IPS-18c (cell line): Measurements from ENCODE around the gene RSL1D1.
"Not testable (repeated sequence)": the region's sequence is repeated elsewhere in the genome, so short reads cannot be mapped to it uniquely, and the experiment has no call there.

ENCODE experiments used
- H3K4me3 ChIP-seq: 2 replicates; pipeline ENCODE4 v1.7.0; 2013; ENCODE audit warnings: low read depth, mild to moderate bottlenecking, low read length, moderate library complexity; ENCODE audit not compliant: insufficient read depth
- H3K9me3 ChIP-seq: one replicate; pipeline ENCODE4 v1.6.1; 2013; ENCODE audit warnings: mild to moderate bottlenecking, low read length, moderate library complexity; ENCODE audit not compliant: control insufficient read depth, insufficient read depth

RSL1D1 gene

GRCh38 chr16:11791144-11791828, 60.1 kb downstream of the RSL1D1 start:
- Histone ChIP-seq H3K4me3 (no peak overlapping the region), H3K9me3 (no peaks in the 10 kb centered on the region)

GRCh38 chr16:11788914-11789313, 62.4 kb downstream of the RSL1D1 start:
- Histone ChIP-seq H3K9me3 (no peaks in the 10 kb centered on the region), H3K4me3 (no peak overlapping the region)

GRCh38 chr16:11784980-11785599, 66.3 kb downstream of the RSL1D1 start:
- H3K4me3 ChIP-seq, H3K9me3 ChIP-seq: not testable (repeated sequence)

- not testable (repeated sequence) for H3K9me3 ChIP-seq, H3K4me3 ChIP-seq
Measured at GRCh38 chr16:11784381-11784780, 67.0 kb downstream of the RSL1D1 start.

- Histone ChIP-seq H3K4me3 (no peak overlapping the region), H3K9me3 (no peaks in the 10 kb centered on the region)
Measured at GRCh38 chr16:11784038-11784369, 67.3 kb downstream of the RSL1D1 start.
